ENCODE data around the gene ZBTB17. TPM values are rescaled to one million over a fixed set of nuclear protein-coding genes. Genes with fewer than 3 reads are reported as not detected.

ZBTB17 gene
- total and polyA plus RNA-seq, 2 of the 8 experiments (the other 6 are each of a cell fraction or from before 2014, with no cell fraction given): 24.7 to 36.2 TPM

GRCh38 chr1:15911927-15912326 lies 64.0 kb downstream of the ZBTB17 start:
- Histone ChIP-seq H4K8ac (ENCODE audit: extremely low read depth, insufficient read depth, low read length) (no peak overlapping the region), H3K27ac (ENCODE audit: low read depth, low read length) (no peak overlapping the region), H4K20me1 (replicated peaks in 1 of 2; ENCODE audit: control insufficient read depth in 1 of 2, insufficient read depth in 2 of 2, low read length in 2 of 2) (peaks cover 0 to 2% of the 10 kb centered on the region in 2 experiments), H3K56ac (replicated peaks; ENCODE audit: insufficient read length, low read depth, low read length) (no peak overlapping the region), H3K4me3 (ENCODE audit: extremely low read depth in 1 of 4, insufficient read depth in 2 of 4, low read depth in 3 of 4, low read length in 4 of 4) (no peak overlapping the region), H3K79me2 (ENCODE audit: control insufficient read depth in 1 of 2, insufficient read depth in 2 of 2, low read length in 2 of 2) (peaks cover 0 to 20% of the 10 kb centered on the region in 2 experiments; a peak in 2 of 4 replicates), H2AK5ac (ENCODE audit: low read depth, low read length) (no peak overlapping the region), H3K4me1 (replicated peaks in 1 of 4; ENCODE audit: control insufficient read depth in 3 of 4, insufficient read depth in 4 of 4, low read length in 3 of 4) (no peaks in the 10 kb centered on the region), H4K91ac (replicated peaks; ENCODE audit: insufficient read length, low read length) (no peak overlapping the region), H3K9me3 (ENCODE audit: insufficient read depth in 2 of 2, low read depth in 1 of 2, low read length in 1 of 2) (no peaks in the 10 kb centered on the region), H2BK120ac (replicated peaks; ENCODE audit: low read depth, low read length) (no peak overlapping the region), H2AFZ (ENCODE audit: low read length) (no peak overlapping the region), H2BK12ac (ENCODE audit: low read depth, low read length) (no peak overlapping the region), H3K23ac (ENCODE audit: insufficient read length) (no peak overlapping the region), H2BK15ac (ENCODE audit: low read length) (no peak overlapping the region), H3K14ac (ENCODE audit: insufficient read length) (no peak overlapping the region), H3K23me2 (ENCODE audit: low read depth, low read length) (no peaks in the 10 kb centered on the region), H3K36me3 (ENCODE audit: control insufficient read depth in 2 of 4, insufficient read depth in 4 of 4, low read length in 3 of 4) (peaks cover 2 to 37% (median 7%) of the 10 kb centered on the region in 4 experiments; a peak in 6 of 8 replicates), H3K79me1 (ENCODE audit: low read depth, low read length) (no peaks in the 10 kb centered on the region; the same call in 1 of the 2 replicates), H3K18ac (ENCODE audit: extremely low read depth, low read length) (no peak overlapping the region), H3K9ac (replicated peaks in 1 of 4; ENCODE audit: extremely low read depth in 1 of 4, low read depth in 3 of 4, low read length in 3 of 4) (no peak overlapping the region), H2BK20ac (ENCODE audit: low read length) (no peak overlapping the region), H3K4me2 (ENCODE audit: insufficient read depth in 1 of 2, low read depth in 2 of 2, low read length in 2 of 2) (no peak overlapping the region), H3K4ac (replicated peaks; ENCODE audit: insufficient read length, low read depth, low read length) (no peak overlapping the region), H2BK5ac (ENCODE audit: low read depth, low read length) (no peak overlapping the region), H4K5ac (ENCODE audit: insufficient read length, low read depth, low read length) (no peak overlapping the region), H3K27me3 (replicated peaks in 1 of 4; ENCODE audit: control insufficient read depth in 3 of 4, extremely low read depth in 1 of 4, insufficient read depth in 3 of 4, low read length in 3 of 4) (no peaks in the 10 kb centered on the region)
- DNase-seq (ENCODE audit: low read depth in 1 of 2, low spot score in 2 of 2): no peak
- CTCF ChIA-PET (ENCODE audit: partially characterized antibody): interaction anchor here (1.4 kb wide), 1 partner anchor 13 kb away, joined by 4 read pairs; no protein-coding TSS in a partner anchor
- POLR2A ChIA-PET (ENCODE audit: partially characterized antibody): no interaction called here
- 98% methylated on average over 2 of the region's 2 CpGs; no CpG with 5 or more reads in 1 of the 2 experiments for WGBS, 2 experiments (ENCODE audit: extremely low coverage in 1 of 2, insufficient coverage in 1 of 2, insufficient read length in 1 of 2, insufficient replicate concordance in 2 of 2, low coverage in 1 of 2, low lambda C conversion rate in 2 of 2, missing lambda C conversion rate in 1 of 2)
- no peak for FAIRE-seq
- TF ChIP-seq CTBP2 (IDR thresholded peaks at IDR 0.05; ENCODE audit: borderline replicate concordance, insufficient read depth, insufficient read length, low read length) (no peak), HDAC6 (IDR thresholded peaks at IDR 0.05; ENCODE audit: low read depth, low read length) (no peak), HDAC2 (IDR thresholded peaks at IDR 0.05; ENCODE audit: borderline replicate concordance in 1 of 2, low read depth in 2 of 2, low read length in 2 of 2) (no peak), RAD21 (IDR thresholded peaks at IDR 0.05 in 1 of 2, conservative IDR thresholded peaks at IDR 0.05 in 1 of 2; ENCODE audit: low read depth in 2 of 2, low read length in 2 of 2) (no peak), SIN3A (conservative IDR thresholded peaks at IDR 0.05 in 1 of 2, IDR thresholded peaks at IDR 0.05 in 1 of 2; ENCODE audit: low read depth in 1 of 2, low read length in 2 of 2) (no peak), YY1 (IDR thresholded peaks at IDR 0.05; ENCODE audit: low read depth, low read length) (no peak), NANOG (IDR thresholded peaks at IDR 0.05; ENCODE audit: insufficient read depth, low read depth, low read length, poor library complexity, severe bottlenecking) (no peak), SUZ12 (IDR thresholded peaks at IDR 0.05; ENCODE audit: low read length) (no peak), ASH2L (IDR thresholded peaks at IDR 0.05; ENCODE audit: low read length) (no peak), SP1 (IDR thresholded peaks at IDR 0.05; ENCODE audit: low read depth, low read length) (no peak), GTF2F1 (IDR thresholded peaks at IDR 0.05; ENCODE audit: borderline replicate concordance, low read depth, low read length) (no peak)
- TF ChIP-seq, protein P1, sequence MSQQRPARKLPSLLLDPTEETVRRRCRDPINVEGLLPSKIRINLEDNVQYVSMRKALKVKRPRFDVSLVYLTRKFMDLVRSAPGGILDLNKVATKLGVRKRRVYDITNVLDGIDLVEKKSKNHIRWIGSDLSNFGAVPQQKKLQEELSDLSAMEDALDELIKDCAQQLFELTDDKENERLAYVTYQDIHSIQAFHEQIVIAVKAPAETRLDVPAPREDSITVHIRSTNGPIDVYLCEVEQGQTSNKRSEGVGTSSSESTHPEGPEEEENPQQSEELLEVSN (IDR thresholded peaks at IDR 0.05): no peak

All from H1 (cell line).